GM12878 (cell line): Measurements from ENCODE around the gene MEX3D. TPM values are rescaled to one million over a fixed set of nuclear protein-coding genes. Genes with fewer than 3 reads are reported as not detected.

Experiments
- ATAC-seq: fragments of 200-7000 bp; cut with Tn5 transposase; 3 replicates; pipeline ENCODE4 v1.9.1; 2020; ENCODE audit warnings: mild to moderate bottlenecking, moderate library complexity
- Bru-seq: library from RNA; stranded (reverse); fragments of 400-500 nt; gene quantifications from one replicate; lab custom pipeline; 2021; lab: Mats Ljungman, UMichigan
- BruChase-seq, 2 experiments: library from RNA; stranded (reverse); fragments of 400-500 nt; gene quantifications; one replicate each; lab custom pipeline; 2021; lab: Mats Ljungman, UMichigan
- BruUV-seq: library from RNA; stranded (reverse); fragments of 400-500 nt; replicated peaks from 2 replicates; lab custom pipeline; 2021; lab: Mats Ljungman, UMichigan
- CTCF ChIA-PET: fragments of 300-600 bp; sonication (Branson Sonifier 250); formaldehyde crosslinking; extraction: SDS; loops from one replicate; lab custom pipeline; 2021; ENCODE audit warnings: inconsistent platforms; lab: Yijun Ruan, JAX
- POLR2A ChIA-PET: fragments of 350-600 bp; formaldehyde crosslinking; extraction: SDS; loops from one replicate; lab custom pipeline; 2021; ENCODE audit warnings: inconsistent platforms; lab: Charles Lee
- RAD21 ChIA-PET: fragments of 300-600 bp; sonication (Branson Sonifier 250); formaldehyde crosslinking; loops from one replicate; lab custom pipeline; 2023; ENCODE audit warnings: antibody characterized with exemption; ENCODE audit not compliant: unreplicated experiment; lab: Charles Lee
- SMC1A ChIA-PET: fragments of 300-600 bp; sonication (Branson Sonifier 250); formaldehyde crosslinking; loops from one replicate; lab custom pipeline; 2023; ENCODE audit not compliant: unreplicated experiment, uncharacterized antibody; lab: Charles Lee
- DNase-seq: peaks from one replicate; pipeline ENCODE4 v3.0.0-alpha.2; 2011; ENCODE audit warnings: low read depth, low spot score
- FAIRE-seq: peaks from 3 replicates; lab custom pipeline; 2011; peaks lifted over from hg19 to GRCh38; lab: Jason Lieb, UNC
- H2AFZ ChIP-seq: 2 replicates; pipeline ENCODE4 v1.6.0; 2011; ENCODE audit warnings: low read depth, low read length, control low read depth; ENCODE audit not compliant: control insufficient read depth
- H3K27ac ChIP-seq: 2 replicates; pipeline ENCODE4 v1.5.1; 2011; ENCODE audit warnings: control low read depth; ENCODE audit not compliant: control insufficient read depth, insufficient read depth
- H3K27me3 ChIP-seq, 2 experiments: replicated peaks in 1 of 2; 2 replicates each; pipeline versions ENCODE4 v1.6.0 to v1.6.1; 2011; ENCODE audit warnings: low read length in 1 of 2; ENCODE audit not compliant: control insufficient read depth in 2 of 2, insufficient read depth in 2 of 2
- H3K36me3 ChIP-seq, 2 experiments: 2 replicates each; pipeline ENCODE4 v1.5.1; 2011; ENCODE audit warnings: low read length in 1 of 2; ENCODE audit not compliant: control insufficient read depth in 2 of 2, insufficient read depth in 2 of 2
- H3K4me1 ChIP-seq: 2 replicates; pipeline ENCODE4 v1.6.1; 2011; ENCODE audit warnings: mild to moderate bottlenecking, low read length, moderate library complexity, mixed read lengths; ENCODE audit not compliant: control insufficient read depth, insufficient read depth
- H3K4me2 ChIP-seq: 2 replicates; pipeline ENCODE4 v1.6.0; 2011; ENCODE audit warnings: control low read depth; ENCODE audit not compliant: control insufficient read depth, insufficient read depth
- H3K4me3 ChIP-seq: fragments of 200-600 bp; sonication (generic); 2 replicates; pipeline ENCODE4 v1.5.1; 2016
- H3K79me2 ChIP-seq: 2 replicates; pipeline ENCODE4 v1.6.0; 2011; ENCODE audit warnings: low read length; ENCODE audit not compliant: control insufficient read depth, insufficient read depth
- H3K9ac ChIP-seq: 2 replicates; pipeline ENCODE4 v1.8.0; 2011; ENCODE audit warnings: low read length, control low read depth, mixed read lengths; ENCODE audit not compliant: control insufficient read depth, insufficient read depth
- H3K9me3 ChIP-seq: replicated peaks from 3 replicates; pipeline ENCODE4 v1.5.1; 2011; ENCODE audit warnings: mild to moderate bottlenecking, low read length; ENCODE audit not compliant: control insufficient read depth, insufficient read depth
- H4K20me1 ChIP-seq: 2 replicates; pipeline ENCODE4 v1.6.0; 2011; ENCODE audit not compliant: control insufficient read depth, insufficient read depth
- ATF3 ChIP-seq: IDR thresholded peaks from 2 replicates; pipeline ENCODE4 v1.6.1; 2011; ENCODE audit warnings: low read depth, mild to moderate bottlenecking, low read length, moderate library complexity, borderline replicate concordance; ENCODE audit errors: extremely low read depth
- BHLHE40 ChIP-seq, 2 experiments: fragments of 450-650 bp in 1 of 2; IDR thresholded peaks; 2 replicates each; pipeline ENCODE4 v1.6.1; 2011 to 2017; ENCODE audit warnings: low read depth in 2 of 2, borderline replicate concordance in 1 of 2, improper control_type of control experiment in 1 of 2, low read length in 1 of 2, mild to moderate bottlenecking in 1 of 2
- CREB1 ChIP-seq: IDR thresholded peaks from 2 replicates; pipeline ENCODE4 v1.6.1; 2012; ENCODE audit warnings: low read depth, mild to moderate bottlenecking, inconsistent platforms
- DPF2 ChIP-seq: fragments of 450-650 bp; IDR thresholded peaks from 2 replicates; pipeline ENCODE4 v1.6.1; 2017; ENCODE audit warnings: mild to moderate bottlenecking
- EGR1 ChIP-seq, 2 experiments: IDR thresholded peaks; 1 replicate in 1 of 2; 2 replicates in 1 of 2; pipeline ENCODE4 v1.6.1; 2011 to 2012; ENCODE audit warnings: low read depth in 2 of 2, low read length in 2 of 2, borderline replicate concordance in 1 of 2, mild to moderate bottlenecking in 1 of 2, moderate library complexity in 1 of 2
- GABPA ChIP-seq: IDR thresholded peaks from 2 replicates; pipeline ENCODE4 v1.6.1; 2014; ENCODE audit warnings: antibody characterized with exemption, low read depth, mild to moderate bottlenecking, inconsistent platforms
- GATAD2B ChIP-seq: fragments of 450-650 bp; conservative IDR thresholded peaks from 2 replicates; pipeline ENCODE4 v1.6.1; 2017; ENCODE audit warnings: low read depth, mild to moderate bottlenecking, moderate library complexity
- LARP7 ChIP-seq: fragments of 450-650 bp; IDR thresholded peaks from 2 replicates; pipeline ENCODE4 v1.6.1; 2017; ENCODE audit warnings: mild to moderate bottlenecking
- MAX ChIP-seq: IDR thresholded peaks from 2 replicates; pipeline ENCODE4 v1.6.1; 2012; ENCODE audit warnings: low read depth, low read length, improper control_type of control experiment
- MYC ChIP-seq: IDR thresholded peaks from 2 replicates; pipeline ENCODE4 v1.6.1; 2011; ENCODE audit warnings: mild to moderate bottlenecking, low read length, moderate library complexity, inconsistent platforms; ENCODE audit not compliant: insufficient read depth, insufficient replicate concordance, insufficient read length, severe bottlenecking
- NRF1 ChIP-seq: conservative IDR thresholded peaks from 2 replicates; pipeline ENCODE4 v1.6.1; 2011; ENCODE audit warnings: mild to moderate bottlenecking, low read depth, low read length, improper control_type of control experiment
- POLR2A ChIP-seq: IDR thresholded peaks from 2 replicates; pipeline ENCODE4 v1.6.1; 2011; ENCODE audit warnings: low read depth, mild to moderate bottlenecking, low read length
- TCF3 ChIP-seq: IDR thresholded peaks from 2 replicates; pipeline ENCODE4 v1.6.1; 2012; ENCODE audit warnings: low read depth, mild to moderate bottlenecking, low read length, borderline replicate concordance; ENCODE audit not compliant: insufficient read depth
- USF1 ChIP-seq: IDR thresholded peaks from 2 replicates; pipeline ENCODE4 v1.6.1; 2011; ENCODE audit warnings: borderline replicate concordance, low read depth, mild to moderate bottlenecking, moderate library complexity, mixed read lengths, low read length; ENCODE audit not compliant: insufficient read depth; ENCODE audit errors: extremely low read length
- USF2 ChIP-seq: IDR thresholded peaks from 2 replicates; pipeline ENCODE4 v1.6.1; 2011; ENCODE audit warnings: low read depth, low read length, improper control_type of control experiment, borderline replicate concordance
- YY1 ChIP-seq: IDR thresholded peaks from 2 replicates; pipeline ENCODE4 v1.6.1; 2011; ENCODE audit warnings: low read depth, mild to moderate bottlenecking, low read length
- WGBS: methylation state at CpG from one replicate; pipeline ENCODE4 v1.1.6; 2016; ENCODE audit warnings: low lambda C conversion rate; ENCODE audit not compliant: insufficient replicate concordance, insufficient coverage; ENCODE audit errors: missing lambda C conversion rate; 5-methylcytosine and 5-hydroxymethylcytosine counted together
- in situ Hi-C: fragments of 300-500 bp; cut with MboI; formaldehyde crosslinking; loops from 9 replicates; pipeline ENCODE4 v1.14.3; 2018; ENCODE audit warnings: mixed read lengths
- intact Hi-C: fragments of 100-400 bp; cut with micrococcal nuclease; formaldehyde crosslinking; loops from one replicate; pipeline ENCODE4 v1.14.2; 2022; ENCODE audit not compliant: unreplicated experiment
- long read RNA-seq, 2 experiments: library from polyadenylated mRNA; unstranded; transcript quantifications; one replicate each; pipeline ENCODE4 v2.0.0, GENCODE V29; 2019 to 2020
- polyA minus RNA-seq, 3 experiments: library from RNA; depleted of rRNA, polyadenylated mRNA; stranded (reverse); fragments of >200 nt; gene quantifications; 2 replicates each; pipeline ENCODE4 v1.2.3, GENCODE V29; 2011
- polyA plus RNA-seq, 11 experiments: library from polyadenylated mRNA; depleted of rRNA in 4 of 11; unstranded in 6 of 11; stranded (reverse) in 5 of 11; fragments of >200 nt; fragmentation: Nextera tagmentation in 4 of 11; fragmentation: Illumina TruSeq in 1 of 11; extraction: Ambion mirVana in 4 of 11; extraction: Trizol in 1 of 11; gene quantifications; 1 replicate in 1 of 11; 2 replicates in 10 of 11; pipeline versions ENCODE4 v1.2.1 to v1.2.3, GENCODE V29; 2011 to 2016; ENCODE audit warnings: inconsistent platforms in 2 of 11, missing spikeins in 2 of 11, low read depth in 1 of 11
- total RNA-seq, 4 experiments: library from RNA; depleted of rRNA in 3 of 4; stranded (reverse); fragments of >200 nt in 3 of 4; fragmentation: Illumina TruSeq in 1 of 4; extraction: Trizol in 1 of 4; gene quantifications; 2 replicates each; pipeline versions ENCODE4 v1.2.1 to v1.2.3, GENCODE V29; 2013 to 2021

The MEX3D gene
- 0.75 and 0.95 TPM in 2 replicates for total RNA-seq (2013; cell fraction: nucleolus; rRNA removed)
- total RNA-seq (2014; rRNA removed) (4.3 and 5.7 TPM in 2 replicates), total RNA-seq (2014; rRNA removed; fragmentation: Illumina TruSeq; extraction: Trizol) (0.76 and 1.2 TPM in 2 replicates), total RNA-seq (2021) (6.1 and 6.8 TPM in 2 replicates), polyA plus RNA-seq (2011; rRNA removed) (0.55 and 0.87 TPM in 2 replicates), polyA plus RNA-seq (2014; fragmentation: Illumina TruSeq; extraction: Trizol) (0.43 TPM in 2 replicates), polyA plus RNA-seq (2014; fragmentation: Nextera tagmentation; extraction: Ambion mirVana) (1 to 10 TPM in 1 of 2 experiments, under 1 TPM in 1; 0.42 to 1.6 TPM), polyA plus RNA-seq (2014; rRNA removed) (3.3 and 3.6 TPM in 2 replicates), polyA plus RNA-seq (2016; fragmentation: Nextera tagmentation; extraction: Ambion mirVana) (under 1 TPM; 0.18 to 0.63 TPM), polyA minus RNA-seq (2011; rRNA and poly(A)+ RNA removed) (0.22 and 0.62 TPM in 2 replicates), Bru-seq, nascent RNA (percentile 33 among the genes with signal in this experiment), BruChase-seq, experiment 1, labeled RNA remaining after a 6-hour chase (percentile 45 among the genes with signal in this experiment), BruChase-seq, experiment 2, labeled RNA remaining after a 2-hour chase (percentile 39 among the genes with signal in this experiment)
- 0.22 TPM for polyA plus RNA-seq (2011; ENCODE audit: low read depth)
- polyA plus RNA-seq (2011; cell fraction: cytosol; rRNA removed), result 1.0 and 2.9 TPM in 2 replicates
- 0.96 and 2.0 TPM in 2 replicates for polyA plus RNA-seq (2011; cell fraction: nucleus; rRNA removed)
- 1.9 and 2.2 TPM in 2 replicates for polyA plus RNA-seq (2012)
- polyA minus RNA-seq (2011; cell fraction: cytosol; rRNA and poly(A)+ RNA removed), result 4.4 TPM in 2 replicates
- polyA minus RNA-seq (2011; cell fraction: nucleus; rRNA and poly(A)+ RNA removed), result 0.24 and 0.96 TPM in 2 replicates
- long read RNA-seq, experiment 1, result 0 reads
- long read RNA-seq, experiment 2, result 0 reads

GRCh38 chr19:1568320-1569019, at the start of gene MEX3D:
Gene MEX3D, minus strand, starts transcription at chr19:1568325. Its CDS starts 267 bp downstream, at chr19:1568058.
- in situ Hi-C loops (no loop called here), intact Hi-C loops (no loop called here)
- ChIA-PET POLR2A (interaction anchor here (0.6 kb wide), 2 partner anchors 94 to 98 kb away, joined by 3 to 5 read pairs; no protein-coding TSS in a partner anchor), SMC1A (no interaction called here), RAD21 (interaction anchor here (1.1 kb wide), 1 partner anchor 22 kb away, joined by 3 read pairs; no protein-coding TSS in a partner anchor), CTCF (no interaction called here)
- FAIRE-seq, result no peak
- H3K36me3 ChIP-seq, result no peaks in the 10 kb centered on the region
- peak within 1 kb of the TSS; percentile 57; the same call in 1 of the 2 replicates for H3K4me3 ChIP-seq
- no peaks in the 10 kb centered on the region for H3K79me2 ChIP-seq
- H4K20me1 ChIP-seq, result no peaks in the 10 kb centered on the region
- no peak within 1 kb of the TSS for H3K27ac ChIP-seq
- no peaks in the 10 kb centered on the region for H3K27me3 ChIP-seq
- 0 out of 2 replicates have a peak within 1 kb of the TSS, but pooled peaks have one; percentile 13 for H2AFZ ChIP-seq
- H3K4me2 ChIP-seq, result peak within 1 kb of the TSS; percentile 25; the same call in 1 of the 2 replicates
- H3K9ac ChIP-seq, result no peak within 1 kb of the TSS
- no peak for DNase-seq
- H3K4me1 ChIP-seq, result no peaks in the 10 kb centered on the region
- BruUV-seq, result no TSS peak
- no peaks in the 10 kb centered on the region for H3K9me3 ChIP-seq
- ATAC-seq, result peak; percentile 95
- 34% methylated on average over 15 of the region's 63 CpGs for WGBS
- TF ChIP-seq POLR2A (peak; percentile 32), TCF3 (peak; percentile 56; the same call in 1 of the 2 replicates), YY1 (no peak), ATF3 (peak; percentile 51; the same call in 1 of the 2 replicates), CREB1 (0 out of 2 replicates have a peak, but pooled peaks have one; percentile 33), GATAD2B (peak; percentile 36; the same call in 1 of the 2 replicates), BHLHE40 (IDR thresholded peaks at IDR 0.05; ENCODE audit: borderline replicate concordance in 1 of 2, low read depth in 2 of 2, low read length in 1 of 2) (peak; percentile 98 to 100), GABPA (no peak), MYC (no peak), EGR1 (IDR thresholded peaks at IDR 0.05; ENCODE audit: borderline replicate concordance in 1 of 2, low read depth in 2 of 2, low read length in 2 of 2) (peak in 1 of 2 experiments; percentile 17; a peak in 1 of 3 replicates), DPF2 (0 out of 2 replicates have a peak, but pooled peaks have one; percentile 21), USF2 (peak; percentile 30), MAX (peak; percentile 90), NRF1 (0 out of 2 replicates have a peak, but pooled peaks have one; percentile 30), USF1 (peak; percentile 80), LARP7 (peak; percentile 51; the same call in 1 of the 2 replicates)
